Hepatocyte (in vitro differentiated cells): ENCODE results near the gene MAB21L4. TPM values are rescaled to one million over a fixed set of nuclear protein-coding genes. Genes with fewer than 3 reads are reported as not detected.

Experiments used
- DNase-seq: peaks from one replicate; pipeline ENCODE4 v3.0.0-alpha.2; 2016; ENCODE audit warnings: low spot score
- H2AFZ ChIP-seq: fragments of 200-600 bp; sonication (generic); 2 replicates; pipeline ENCODE4 v1.6.0; 2016; ENCODE audit warnings: antibody characterized with exemption, mild to moderate bottlenecking
- H3K27ac ChIP-seq: fragments of 200-600 bp; sonication (generic); 2 replicates; pipeline ENCODE4 v1.5.1; 2016; ENCODE audit warnings: mild to moderate bottlenecking
- H3K27me3 ChIP-seq: fragments of 200-600 bp; sonication (generic); 2 replicates; pipeline ENCODE4 v1.6.1; 2016
- H3K36me3 ChIP-seq: fragments of 200-600 bp; sonication (generic); replicated peaks from 2 replicates; pipeline ENCODE4 v1.5.1; 2016; ENCODE audit warnings: low read depth; ENCODE audit not compliant: insufficient read depth
- H3K4me1 ChIP-seq: fragments of 200-600 bp; sonication (generic); 2 replicates; pipeline ENCODE4 v1.5.1; 2016; ENCODE audit warnings: mild to moderate bottlenecking, moderate library complexity; ENCODE audit not compliant: insufficient read depth
- H3K4me2 ChIP-seq: fragments of 200-600 bp; sonication (generic); 2 replicates; pipeline ENCODE4 v1.6.0; 2016
- H3K4me3 ChIP-seq: fragments of 200-600 bp; sonication (generic); 2 replicates; pipeline ENCODE4 v1.5.1; 2016; ENCODE audit warnings: mild to moderate bottlenecking
- H3K79me2 ChIP-seq: fragments of 200-600 bp; sonication (generic); 2 replicates; pipeline ENCODE4 v1.6.0; 2017; ENCODE audit warnings: mild to moderate bottlenecking
- H3K9me2 ChIP-seq: fragments of 200-600 bp; sonication (generic); replicated peaks from 2 replicates; pipeline ENCODE4 v1.6.0; 2017; ENCODE audit warnings: mild to moderate bottlenecking; ENCODE audit not compliant: insufficient read depth
- H3K9me3 ChIP-seq: fragments of 200-600 bp; sonication (generic); 2 replicates; pipeline ENCODE4 v1.5.1; 2016; ENCODE audit warnings: low read depth, mild to moderate bottlenecking
- H4K20me1 ChIP-seq: fragments of 200-600 bp; sonication (generic); 2 replicates; pipeline ENCODE4 v1.6.0; 2016; ENCODE audit warnings: mild to moderate bottlenecking; ENCODE audit not compliant: insufficient read depth, poor library complexity, severe bottlenecking
- EZH2 ChIP-seq: fragments of 200-600 bp; sonication (generic); IDR thresholded peaks from 2 replicates; pipeline ENCODE4 v1.6.1; 2016; ENCODE audit warnings: antibody characterized with exemption, mild to moderate bottlenecking, borderline replicate concordance
- EZH2phosphoT487 ChIP-seq: fragments of 200-600 bp; sonication (generic); IDR thresholded peaks from one replicate; pipeline ENCODE4 v1.6.1; 2018; ENCODE audit warnings: antibody characterized with exemption, mild to moderate bottlenecking, low read depth, moderate library complexity; ENCODE audit not compliant: unreplicated experiment, severe bottlenecking
- WGBS: methylation state at CpG from one replicate; pipeline ENCODE4 v1.1.6; 2016; ENCODE audit warnings: low lambda C conversion rate; ENCODE audit errors: missing lambda C conversion rate; 5-methylcytosine and 5-hydroxymethylcytosine counted together
- polyA plus RNA-seq: library from polyadenylated mRNA; unstranded; fragments of >200 nt; fragmentation: Nextera tagmentation; extraction: Ambion mirVana; gene quantifications from 2 replicates; pipeline ENCODE4 v1.2.1, GENCODE V29; 2016
- total RNA-seq: library from RNA; depleted of rRNA; stranded (reverse); fragments of >200 nt; gene quantifications from 2 replicates; pipeline ENCODE4 v1.2.3, GENCODE V29; 2014
- TF ChIP-seq, protein P1 (sequence below): fragments of 200-600 bp; sonication (generic); IDR thresholded peaks from 2 replicates; pipeline ENCODE4 v1.5.1; 2016; ENCODE audit warnings: antibody characterized with exemption, mild to moderate bottlenecking; ENCODE audit not compliant: poor library complexity

Gene MAB21L4
- total and polyA plus RNA-seq, 2 experiments from 2014 or later, result 11.5 to 34.5 TPM

- DNase-seq, result no peak
- Histone ChIP-seq H3K4me3 (no peak overlapping the region), H3K4me1 (no peaks in the 10 kb centered on the region), H4K20me1 (no peaks in the 10 kb centered on the region), H3K9me2 (no peaks in the 10 kb centered on the region), H2AFZ (no peak overlapping the region), H3K27me3 (no peaks in the 10 kb centered on the region), H3K9me3 (no peaks in the 10 kb centered on the region), H3K27ac (no peak overlapping the region), H3K4me2 (no peak overlapping the region), H3K36me3 (no peaks in the 10 kb centered on the region), H3K79me2 (no peaks in the 10 kb centered on the region)
- 88% methylated on average over 16 of the region's 23 CpGs for WGBS
- TF ChIP-seq EZH2, result no peak
- TF ChIP-seq, protein P1, sequence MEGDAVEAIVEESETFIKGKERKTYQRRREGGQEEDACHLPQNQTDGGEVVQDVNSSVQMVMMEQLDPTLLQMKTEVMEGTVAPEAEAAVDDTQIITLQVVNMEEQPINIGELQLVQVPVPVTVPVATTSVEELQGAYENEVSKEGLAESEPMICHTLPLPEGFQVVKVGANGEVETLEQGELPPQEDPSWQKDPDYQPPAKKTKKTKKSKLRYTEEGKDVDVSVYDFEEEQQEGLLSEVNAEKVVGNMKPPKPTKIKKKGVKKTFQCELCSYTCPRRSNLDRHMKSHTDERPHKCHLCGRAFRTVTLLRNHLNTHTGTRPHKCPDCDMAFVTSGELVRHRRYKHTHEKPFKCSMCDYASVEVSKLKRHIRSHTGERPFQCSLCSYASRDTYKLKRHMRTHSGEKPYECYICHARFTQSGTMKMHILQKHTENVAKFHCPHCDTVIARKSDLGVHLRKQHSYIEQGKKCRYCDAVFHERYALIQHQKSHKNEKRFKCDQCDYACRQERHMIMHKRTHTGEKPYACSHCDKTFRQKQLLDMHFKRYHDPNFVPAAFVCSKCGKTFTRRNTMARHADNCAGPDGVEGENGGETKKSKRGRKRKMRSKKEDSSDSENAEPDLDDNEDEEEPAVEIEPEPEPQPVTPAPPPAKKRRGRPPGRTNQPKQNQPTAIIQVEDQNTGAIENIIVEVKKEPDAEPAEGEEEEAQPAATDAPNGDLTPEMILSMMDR, result no peak
- no peak for TF ChIP-seq EZH2phosphoT487
These were observed 38.2 kb upstream of the MAB21L4 start for GRCh38 chr2:240933966-240934700.

- no peaks in the 10 kb centered on the region for H3K4me1 ChIP-seq
- TF ChIP-seq EZH2phosphoT487 (no peak), EZH2 (no peak)
- TF ChIP-seq, protein P1, result no peak
- H3K9me2 ChIP-seq, result no peaks in the 10 kb centered on the region
- no peak for DNase-seq
- H3K27ac ChIP-seq, result no peak overlapping the region
- no peaks in the 10 kb centered on the region for H3K27me3 ChIP-seq
- no peaks in the 10 kb centered on the region for H3K36me3 ChIP-seq
- H3K79me2 ChIP-seq, result no peaks in the 10 kb centered on the region
- H3K4me3 ChIP-seq, result no peak overlapping the region
- no peak overlapping the region for H3K4me2 ChIP-seq
- H2AFZ ChIP-seq, result no peak overlapping the region
- no peaks in the 10 kb centered on the region for H3K9me3 ChIP-seq
- WGBS, result 91% methylated on average over 29 of the region's 30 CpGs
- no peaks in the 10 kb centered on the region for H4K20me1 ChIP-seq
These were observed 37.4 kb upstream of the MAB21L4 start for GRCh38 chr2:240933048-240933965.

DNA sequence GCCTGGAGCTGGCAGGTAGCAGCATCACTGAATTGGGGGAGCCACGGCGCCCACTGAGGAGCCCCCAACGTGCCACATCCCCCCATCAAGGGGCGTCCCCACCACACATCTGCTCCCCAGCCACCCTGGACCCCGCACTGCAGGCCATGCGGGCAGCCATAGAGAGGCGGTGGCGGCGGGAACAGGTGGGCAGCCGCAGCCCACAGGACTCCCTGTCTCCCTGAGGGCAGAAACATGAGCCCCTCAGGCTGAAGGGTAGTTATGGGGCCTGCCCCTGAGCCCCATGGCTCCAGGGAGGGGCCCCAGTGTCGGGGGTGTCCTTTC lies 36.7 kb upstream of the MAB21L4 start:
- Histone ChIP-seq H3K79me2 (no peaks in the 10 kb centered on the region), H4K20me1 (no peaks in the 10 kb centered on the region), H3K27ac (no peak overlapping the region), H3K36me3 (no peaks in the 10 kb centered on the region), H3K4me1 (no peaks in the 10 kb centered on the region), H3K9me3 (no peaks in the 10 kb centered on the region), H3K9me2 (no peaks in the 10 kb centered on the region), H3K4me2 (no peak overlapping the region), H3K4me3 (no peak overlapping the region), H2AFZ (no peak overlapping the region), H3K27me3 (no peaks in the 10 kb centered on the region)
- 95% methylated on average over 10 of the region's 11 CpGs for WGBS
- TF ChIP-seq EZH2phosphoT487 (no peak), EZH2 (no peak)
- TF ChIP-seq, protein P1, result no peak
- DNase-seq, result no peak
